ENCODE measurements around the gene TBX10. TPM values are rescaled to one million over a fixed set of nuclear protein-coding genes. Genes with fewer than 3 reads are reported as not detected.
"Not testable (repeated sequence)": the region's sequence is repeated elsewhere in the genome, so short reads cannot be mapped to it uniquely, and the experiment has no call there.

Gene TBX10
- total and polyA plus RNA-seq, 2 experiments from 2014 or later, result 1.2 TPM; not detected in 1

- no peak for TF ChIP-seq CTCF (IDR thresholded peaks at IDR 0.05; ENCODE audit: low read depth, low read length)
- H3K4me1 ChIP-seq (ENCODE audit: low read depth), result peaks cover 5% of the 10 kb centered on the region
- DNase-seq (ENCODE audit: low read depth in 1 of 2, low spot score in 1 of 2), result no peak
- no peak overlapping the region for H3K27ac ChIP-seq
- H3K36me3 ChIP-seq, result no peaks in the 10 kb centered on the region
- H3K9me3 ChIP-seq (ENCODE audit: low read depth), result no peaks in the 10 kb centered on the region
- no peaks in the 10 kb centered on the region for H3K27me3 ChIP-seq
- no peak overlapping the region for H3K4me3 ChIP-seq
Measured at GRCh38 chr11:67601098-67601497, 38.5 kb downstream of the TBX10 start.

GRCh38 chr11:67600324-67601029 lies 39.1 kb downstream of the TBX10 start:
- no peak for TF ChIP-seq CTCF (IDR thresholded peaks at IDR 0.05; ENCODE audit: low read depth, low read length)
- Histone ChIP-seq H3K36me3 (no peaks in the 10 kb centered on the region), H3K9me3 (ENCODE audit: low read depth) (no peaks in the 10 kb centered on the region), H3K4me1 (ENCODE audit: low read depth) (no peaks in the 10 kb centered on the region), H3K4me3 (no peak overlapping the region), H3K27ac (no peak overlapping the region), H3K27me3 (no peaks in the 10 kb centered on the region)
- no peak for DNase-seq (ENCODE audit: low read depth in 1 of 2, low spot score in 1 of 2)

- Histone ChIP-seq H3K27me3 (no peaks in the 10 kb centered on the region), H3K36me3 (no peaks in the 10 kb centered on the region), H3K4me1 (ENCODE audit: low read depth) (no peaks in the 10 kb centered on the region), H3K27ac (no peak overlapping the region), H3K9me3 (ENCODE audit: low read depth) (no peaks in the 10 kb centered on the region), H3K4me3 (no peak overlapping the region)
- TF ChIP-seq CTCF (IDR thresholded peaks at IDR 0.05; ENCODE audit: low read depth, low read length), result no peak
- no peak for DNase-seq (ENCODE audit: low read depth in 1 of 2, low spot score in 1 of 2)
Measured at GRCh38 chr11:67599149-67599548, 40.4 kb downstream of the TBX10 start.

GRCh38 chr11:67597963-67598362 lies 41.6 kb downstream of the TBX10 start:
- not testable (repeated sequence) for H3K36me3 ChIP-seq; H3K4me3 ChIP-seq; H3K4me1 ChIP-seq (ENCODE audit: low read depth); DNase-seq (ENCODE audit: low read depth in 1 of 2, low spot score in 1 of 2); H3K27ac ChIP-seq; H3K27me3 ChIP-seq; H3K9me3 ChIP-seq (ENCODE audit: low read depth)

GRCh38 chr11:67597458-67597857 lies 42.1 kb downstream of the TBX10 start:
- H3K9me3 ChIP-seq (ENCODE audit: low read depth); DNase-seq (ENCODE audit: low read depth in 1 of 2, low spot score in 1 of 2); H3K27me3 ChIP-seq; H3K4me1 ChIP-seq (ENCODE audit: low read depth); H3K36me3 ChIP-seq; H3K4me3 ChIP-seq; H3K27ac ChIP-seq: not testable (repeated sequence)

GRCh38 chr11:67596753-67597300 lies 42.7 kb downstream of the TBX10 start:
- TF ChIP-seq CTCF (IDR thresholded peaks at IDR 0.05; ENCODE audit: low read depth, low read length), result no peak
- H3K9me3 ChIP-seq (ENCODE audit: low read depth), result no peaks in the 10 kb centered on the region
- H3K27me3 ChIP-seq, result no peaks in the 10 kb centered on the region
- DNase-seq (ENCODE audit: low read depth in 1 of 2, low spot score in 1 of 2), result no peak
- no peak overlapping the region for H3K4me3 ChIP-seq
- no peak overlapping the region for H3K27ac ChIP-seq
- H3K4me1 ChIP-seq (ENCODE audit: low read depth), result no peaks in the 10 kb centered on the region
- no peaks in the 10 kb centered on the region for H3K36me3 ChIP-seq

Data from cardiac muscle cell (in vitro differentiated cells and primary cell).